ENCODE results near the gene PHF1.
A peak's percentile ranks its signal among the peaks of the same experiment; 100 is the strongest.

The PHF1 gene

DNA sequence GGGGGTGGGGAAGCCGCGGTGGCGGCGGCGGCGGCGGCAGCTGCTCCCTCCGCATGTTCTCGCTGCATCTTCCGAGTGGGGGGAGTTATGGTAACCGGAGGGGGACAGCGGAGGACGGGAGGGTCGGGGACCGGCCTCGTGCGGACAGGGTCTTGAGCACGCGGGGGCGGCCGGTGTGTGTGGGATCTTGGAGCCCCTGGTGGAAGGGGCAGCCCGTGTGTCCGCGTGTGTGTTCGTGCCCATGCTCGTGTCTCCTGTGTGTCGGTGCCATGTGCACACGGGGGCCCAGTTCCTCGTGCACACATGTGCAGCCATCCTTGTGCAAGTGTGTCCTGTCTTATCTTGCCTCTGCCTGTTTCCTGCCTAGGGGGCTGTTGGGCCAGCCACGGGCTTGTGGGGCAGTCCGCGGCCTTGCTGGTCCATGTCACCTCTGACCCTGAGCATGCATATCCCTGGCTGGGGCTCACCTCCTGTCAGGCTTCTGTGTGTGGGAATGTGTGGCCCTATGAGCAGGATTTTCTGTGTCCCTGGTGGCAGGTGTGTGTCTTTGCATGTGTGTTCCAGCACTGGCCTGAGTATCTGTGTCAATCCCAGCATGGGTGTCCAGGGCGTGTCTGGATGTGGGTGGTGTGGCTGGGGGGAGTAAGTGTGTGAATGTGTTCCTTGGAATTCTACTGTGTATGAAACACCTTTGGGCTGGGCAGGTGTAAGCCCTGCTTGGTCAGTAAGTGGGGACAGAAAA is 17.6 kb downstream of the PHF1 start:
- DNase-seq (ENCODE audit: low spot score): no peak
- H3K4me3 ChIP-seq: peak overlapping the region; percentile 80
- TF ChIP-seq, protein P1, sequence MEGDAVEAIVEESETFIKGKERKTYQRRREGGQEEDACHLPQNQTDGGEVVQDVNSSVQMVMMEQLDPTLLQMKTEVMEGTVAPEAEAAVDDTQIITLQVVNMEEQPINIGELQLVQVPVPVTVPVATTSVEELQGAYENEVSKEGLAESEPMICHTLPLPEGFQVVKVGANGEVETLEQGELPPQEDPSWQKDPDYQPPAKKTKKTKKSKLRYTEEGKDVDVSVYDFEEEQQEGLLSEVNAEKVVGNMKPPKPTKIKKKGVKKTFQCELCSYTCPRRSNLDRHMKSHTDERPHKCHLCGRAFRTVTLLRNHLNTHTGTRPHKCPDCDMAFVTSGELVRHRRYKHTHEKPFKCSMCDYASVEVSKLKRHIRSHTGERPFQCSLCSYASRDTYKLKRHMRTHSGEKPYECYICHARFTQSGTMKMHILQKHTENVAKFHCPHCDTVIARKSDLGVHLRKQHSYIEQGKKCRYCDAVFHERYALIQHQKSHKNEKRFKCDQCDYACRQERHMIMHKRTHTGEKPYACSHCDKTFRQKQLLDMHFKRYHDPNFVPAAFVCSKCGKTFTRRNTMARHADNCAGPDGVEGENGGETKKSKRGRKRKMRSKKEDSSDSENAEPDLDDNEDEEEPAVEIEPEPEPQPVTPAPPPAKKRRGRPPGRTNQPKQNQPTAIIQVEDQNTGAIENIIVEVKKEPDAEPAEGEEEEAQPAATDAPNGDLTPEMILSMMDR (IDR thresholded peaks at IDR 0.05): no peak
- H3K27ac ChIP-seq: peak overlapping the region; percentile 50 to 97

DNA sequence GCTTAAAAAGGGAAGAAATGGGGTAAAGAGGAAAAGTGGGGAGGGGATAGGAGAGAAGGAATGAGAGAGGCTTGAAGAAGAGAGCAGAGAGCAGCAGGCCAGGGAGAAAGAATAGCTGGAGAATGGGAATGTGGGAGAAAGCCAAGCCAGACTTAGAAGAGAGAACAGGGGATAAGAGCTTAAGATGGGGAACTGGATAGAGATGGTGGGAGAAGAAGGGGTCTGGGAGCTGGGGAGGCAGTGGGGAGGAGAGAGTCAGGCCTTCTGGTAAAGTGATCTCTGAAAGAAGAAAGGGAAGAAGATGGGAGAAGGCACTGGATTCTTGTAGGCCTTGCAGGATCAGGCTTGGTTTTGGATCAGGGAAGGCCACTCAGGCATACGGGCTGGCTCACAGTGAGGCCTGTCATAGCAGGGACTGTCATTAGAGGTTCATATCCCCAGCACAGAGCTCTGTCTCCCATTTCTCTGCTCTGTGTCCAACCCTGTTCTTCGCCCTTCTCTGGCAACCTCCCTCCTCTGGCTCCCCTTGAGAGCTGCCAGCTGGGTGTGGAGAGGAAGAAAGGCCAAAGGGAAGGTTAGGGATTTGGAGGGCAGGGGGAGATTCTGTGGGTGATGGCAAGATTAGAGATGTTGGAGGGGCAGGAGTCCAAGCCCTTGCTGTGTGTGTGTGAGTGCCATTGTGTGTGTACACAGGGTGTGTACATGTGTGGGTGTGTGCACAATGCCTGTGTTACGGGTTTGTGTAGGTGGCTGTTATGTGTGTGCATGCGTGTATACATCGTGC is 18.3 kb downstream of the PHF1 start:
- DNase-seq (ENCODE audit: low spot score): no peak
- TF ChIP-seq, protein P1 (IDR thresholded peaks at IDR 0.05): no peak
- peak overlapping the region; percentile 50 to 97 for H3K27ac ChIP-seq
- H3K4me3 ChIP-seq: no peak overlapping the region

DNA sequence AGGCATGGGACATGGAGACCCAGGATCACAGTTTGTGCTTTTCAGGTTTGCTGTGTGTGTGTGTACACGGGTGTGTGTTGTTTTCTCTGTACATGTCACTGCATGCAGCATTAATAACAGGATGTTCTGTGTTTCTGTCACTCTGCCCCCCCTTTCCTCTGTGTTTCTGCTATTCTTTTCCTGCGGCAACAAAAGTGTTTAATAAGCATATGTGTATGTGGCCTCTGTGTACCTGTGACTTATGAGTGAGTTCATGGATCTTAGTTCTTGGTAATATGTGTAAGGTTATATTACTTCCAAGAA is 18.9 kb downstream of the PHF1 start:
- H3K4me3 ChIP-seq: no peak overlapping the region

DNA sequence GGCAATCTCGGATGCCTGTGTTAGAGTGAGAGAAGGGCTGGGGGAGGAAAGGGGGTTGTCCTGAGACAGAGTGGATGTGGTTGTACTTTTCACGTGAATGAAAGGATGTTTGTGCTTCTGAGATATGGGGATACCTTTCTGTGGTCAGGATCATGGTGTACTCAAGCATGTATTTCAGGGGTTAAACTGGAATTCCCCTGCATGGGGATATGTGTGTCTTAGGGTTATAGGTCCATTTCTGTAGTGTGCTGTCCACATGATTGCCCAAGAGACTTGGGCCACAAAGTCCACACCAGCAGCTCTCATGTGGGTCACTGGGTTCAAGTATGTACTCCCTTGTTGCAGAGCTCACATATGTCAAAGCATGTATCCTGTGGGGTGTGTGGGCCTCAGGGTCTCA is 19.5 kb downstream of the PHF1 start:
- H3K27ac ChIP-seq: peak overlapping the region in 1 of 2 donors; percentile 66
- DNase-seq (ENCODE audit: low spot score): no peak
- no peak overlapping the region for H3K4me3 ChIP-seq
- TF ChIP-seq, protein P1 (IDR thresholded peaks at IDR 0.05): no peak

More for the DNA sequence above, 18.9 kb downstream of the PHF1 start:
- H3K27ac ChIP-seq: no peak overlapping the region
- TF ChIP-seq, protein P1 (IDR thresholded peaks at IDR 0.05): no peak
- DNase-seq (ENCODE audit: low spot score): no peak

DNA sequence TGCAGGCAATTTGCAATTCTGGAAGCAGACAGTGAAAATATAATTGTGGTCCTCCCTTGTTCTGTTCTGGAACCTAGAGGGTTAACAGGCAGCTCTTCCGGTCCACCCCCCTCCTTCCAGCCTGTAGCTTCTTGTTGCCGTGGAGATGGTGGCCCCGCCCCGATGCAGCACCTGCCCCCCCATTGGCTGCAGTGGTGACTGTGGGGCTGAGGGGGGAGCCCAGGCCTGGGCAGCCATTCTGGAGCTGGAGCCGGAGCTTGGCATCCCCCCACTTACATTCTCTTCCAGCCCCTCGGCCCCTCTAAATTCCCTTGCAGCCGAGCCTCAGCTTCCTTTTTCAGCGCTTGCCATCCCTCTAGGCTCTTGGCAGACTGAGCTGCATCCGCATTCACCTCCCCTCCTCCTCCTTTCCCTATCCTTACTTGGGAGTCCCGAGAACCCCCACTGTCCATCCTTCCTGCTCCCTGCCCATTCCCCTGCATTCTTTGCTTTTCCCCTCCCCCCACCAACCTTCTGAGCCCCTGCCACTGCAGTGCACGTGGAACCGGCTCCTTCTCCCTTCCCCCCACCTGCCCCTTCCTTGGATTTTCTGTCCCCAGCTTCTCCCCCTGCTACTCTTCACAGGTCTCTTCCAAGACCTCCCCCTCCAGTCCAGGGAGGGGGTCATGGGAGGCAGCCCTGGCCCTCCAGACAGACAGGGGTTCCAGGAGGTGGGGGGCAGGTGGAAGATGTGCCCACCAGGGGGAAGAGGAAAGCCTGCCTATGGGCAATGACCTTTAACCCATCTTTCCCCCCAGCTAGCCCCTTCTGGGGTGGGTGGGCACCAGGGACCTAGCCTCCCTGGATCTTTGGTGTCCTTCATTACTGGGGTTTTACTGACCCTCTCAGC is 20.4 kb downstream of the PHF1 start:
- no peak for DNase-seq (ENCODE audit: low spot score)
- H3K4me3 ChIP-seq: peak overlapping the region; percentile 46

DNA sequence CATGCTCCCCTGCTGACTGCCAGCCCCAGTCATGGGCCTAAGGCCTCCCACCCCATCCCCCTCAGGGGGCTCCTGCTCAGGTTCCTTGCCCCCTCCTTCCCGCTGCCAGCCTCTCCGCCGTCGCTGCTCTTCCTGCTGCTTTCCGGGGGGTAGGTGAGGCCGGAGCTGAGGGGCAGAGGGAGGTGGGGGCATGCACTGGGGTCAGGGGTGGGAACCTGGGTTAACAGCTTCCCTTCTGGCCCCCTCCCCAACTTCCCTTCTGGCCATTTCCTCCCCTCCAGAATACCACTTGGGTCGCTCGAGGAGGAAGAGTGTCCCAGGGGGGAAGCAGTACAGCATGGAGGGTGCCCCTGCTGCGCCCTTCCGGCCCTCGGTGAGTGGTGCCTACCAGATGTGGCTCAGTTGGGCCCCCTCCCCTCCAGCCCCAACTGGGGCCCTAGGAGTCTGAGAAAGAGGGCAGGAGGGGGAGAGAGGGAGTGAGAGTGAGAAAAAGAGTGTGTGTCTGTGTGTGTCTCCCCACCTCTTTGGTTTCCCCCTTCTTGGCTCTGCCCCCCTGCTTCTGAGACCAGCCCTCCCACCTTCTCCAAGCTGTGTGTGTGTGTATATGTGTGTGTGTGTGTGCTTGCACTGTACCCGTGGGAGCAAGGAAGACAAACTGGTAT is 21.2 kb downstream of the PHF1 start:
- no peak for DNase-seq (ENCODE audit: low spot score)

More for the DNA sequence above, 20.4 kb downstream of the PHF1 start:
- TF ChIP-seq, protein P1 (IDR thresholded peaks at IDR 0.05): no peak
- H3K27ac ChIP-seq: peak overlapping the region in 1 of 2 donors; percentile 66

More for the DNA sequence above, 21.2 kb downstream of the PHF1 start:
- TF ChIP-seq, protein P1 (IDR thresholded peaks at IDR 0.05): no peak
- Histone ChIP-seq H3K4me3 (no peak overlapping the region), H3K27ac (peak overlapping the region; percentile 66 to 70)

Measured in coronary artery (tissue), 2 donors.